ENCODE results near the gene AKAP7. TPM values are rescaled to one million over a fixed set of nuclear protein-coding genes. Genes with fewer than 3 reads are reported as not detected.

AKAP7 gene
- total and polyA plus RNA-seq, 2 donors (not counting 1 experiment from before 2014, with no cell fraction given), result 6.3 to 10.8 TPM

- Histone ChIP-seq H3K9ac (ENCODE audit: low read length) (no peak overlapping the region), H3K4me1 (ENCODE audit: control insufficient read depth in 2 of 2, insufficient read depth in 2 of 2, low read length in 2 of 2) (no peaks in the 10 kb centered on the region), H3K79me2 (ENCODE audit: control insufficient read depth, insufficient read depth, low read length) (peaks cover 5% of the 10 kb centered on the region), H3K4me3 (ENCODE audit: control extremely low read depth in 1 of 5, extremely low read depth in 1 of 5, insufficient read depth in 1 of 5, low read depth in 2 of 5, low read length in 4 of 5) (no peak overlapping the region), H3K9me3 (ENCODE audit: control extremely low read depth in 1 of 3, control insufficient read depth in 2 of 3, insufficient read depth in 1 of 3, low read length in 2 of 3) (no peaks in the 10 kb centered on the region), H3K27me3 (replicated peaks in 1 of 4; ENCODE audit: control extremely low read depth in 1 of 4, control insufficient read depth in 3 of 4, insufficient read depth in 4 of 4, low read length in 3 of 4) (no peaks in the 10 kb centered on the region), H3K27ac (ENCODE audit: low read length in 2 of 2) (no peak overlapping the region), H2AFZ (ENCODE audit: insufficient read depth, low read depth, low read length, poor library complexity, severe bottlenecking) (no peak overlapping the region), H4K20me1 (ENCODE audit: control insufficient read depth, insufficient read depth, low read length, poor library complexity, severe bottlenecking) (no peaks in the 10 kb centered on the region), H3K36me3 (replicated peaks in 1 of 2; ENCODE audit: control extremely low read depth in 1 of 2, control insufficient read depth in 1 of 2, extremely low read depth in 1 of 2, insufficient read depth in 2 of 2, low read length in 1 of 2) (peaks cover 0 to 4% of the 10 kb centered on the region in 2 experiments), H3K4me2 (replicated peaks; ENCODE audit: low read depth, low read length, poor library complexity, severe bottlenecking) (no peak overlapping the region)
- CTCF ChIA-PET, result interaction anchor here (1.0 kb wide), 1 partner anchor 13 kb away, joined by 3 read pairs; no protein-coding TSS in a partner anchor
- ATAC-seq (ENCODE audit: low read depth), result no peak
- Mint-ChIP-seq H3K4me3 (no peak overlapping the region), H3K27ac (no peak overlapping the region), H3K27me3 (no peaks in the 10 kb centered on the region), H3K4me1 (peaks cover 3% of the 10 kb centered on the region), H3K9me3 (ENCODE audit: insufficient read depth) (no peaks in the 10 kb centered on the region)
- intact Hi-C loops (cut with micrococcal nuclease), result no loop called here
- POLR2A ChIA-PET, result no interaction called here
- no peak for DNase-seq
- TF ChIP-seq CTCF (IDR thresholded peaks at IDR 0.05), result no peak
- TF ChIP-seq EZH2 (IDR thresholded peaks at IDR 0.05; ENCODE audit: borderline replicate concordance, insufficient read depth, low read depth, low read length, poor library complexity, severe bottlenecking), result no peak
- no CpG with 5 or more reads among the region's 1 CpG for WGBS (ENCODE audit: insufficient coverage)
Observed at GRCh38 chr6:131212913-131213312, 77.6 kb downstream of the AKAP7 start.

- ChIA-PET POLR2A (no interaction called here), CTCF (interaction anchor here (1.0 kb wide), 2 partner anchors 14 kb away, joined by 3 read pairs; no protein-coding TSS in a partner anchor)
- Mint-ChIP-seq H3K4me1 (peaks cover 3% of the 10 kb centered on the region), H3K9me3 (ENCODE audit: insufficient read depth) (no peaks in the 10 kb centered on the region), H3K27me3 (no peaks in the 10 kb centered on the region), H3K4me3 (no peak overlapping the region), H3K27ac (no peak overlapping the region)
- intact Hi-C loops (cut with micrococcal nuclease), result no loop called here
- no peak overlapping the region for H2AFZ ChIP-seq (ENCODE audit: insufficient read depth, low read depth, low read length, poor library complexity, severe bottlenecking)
- no peak overlapping the region for H3K4me2 ChIP-seq (replicated peaks; ENCODE audit: low read depth, low read length, poor library complexity, severe bottlenecking)
- WGBS (ENCODE audit: insufficient coverage), result 91% methylated on average over 2 of the region's 3 CpGs
- no peak overlapping the region for H3K27ac ChIP-seq (ENCODE audit: low read length in 2 of 2)
- no peak for DNase-seq
- peaks cover 0 to 4% of the 10 kb centered on the region in 2 experiments for H3K36me3 ChIP-seq (replicated peaks in 1 of 2; ENCODE audit: control extremely low read depth in 1 of 2, control insufficient read depth in 1 of 2, extremely low read depth in 1 of 2, insufficient read depth in 2 of 2, low read length in 1 of 2)
- peaks cover 5% of the 10 kb centered on the region for H3K79me2 ChIP-seq (ENCODE audit: control insufficient read depth, insufficient read depth, low read length)
- no peak overlapping the region for H3K4me3 ChIP-seq (ENCODE audit: control extremely low read depth in 1 of 5, extremely low read depth in 1 of 5, insufficient read depth in 1 of 5, low read depth in 2 of 5, low read length in 4 of 5)
- TF ChIP-seq CTCF (IDR thresholded peaks at IDR 0.05) (no peak), EZH2 (IDR thresholded peaks at IDR 0.05; ENCODE audit: borderline replicate concordance, insufficient read depth, low read depth, low read length, poor library complexity, severe bottlenecking) (no peak)
- H3K27me3 ChIP-seq (replicated peaks in 1 of 4; ENCODE audit: control extremely low read depth in 1 of 4, control insufficient read depth in 3 of 4, insufficient read depth in 4 of 4, low read length in 3 of 4), result no peaks in the 10 kb centered on the region
- no peaks in the 10 kb centered on the region for H3K4me1 ChIP-seq (ENCODE audit: control insufficient read depth in 2 of 2, insufficient read depth in 2 of 2, low read length in 2 of 2)
- no peaks in the 10 kb centered on the region for H4K20me1 ChIP-seq (ENCODE audit: control insufficient read depth, insufficient read depth, low read length, poor library complexity, severe bottlenecking)
- no peaks in the 10 kb centered on the region for H3K9me3 ChIP-seq (ENCODE audit: control extremely low read depth in 1 of 3, control insufficient read depth in 2 of 3, insufficient read depth in 1 of 3, low read length in 2 of 3)
- no peak overlapping the region for H3K9ac ChIP-seq (ENCODE audit: low read length)
- no peak for ATAC-seq (ENCODE audit: low read depth)
Observed at GRCh38 chr6:131213501-131213990, 78.3 kb downstream of the AKAP7 start.

All from B cell (primary cell).